HFFc6 (cell line): ENCODE results near the gene BBS12. TPM values are rescaled to one million over a fixed set of nuclear protein-coding genes. Genes with fewer than 3 reads are reported as not detected.

Experiments used
- DNase-seq: peaks from one replicate; pipeline ENCODE4 v3.0.0-alpha.2; 2018
- H3K27ac Mint-ChIP-seq: 2 replicates; pipeline ENCODE4 v1.8.0; 2020; ENCODE audit warnings: mild to moderate bottlenecking, mixed read lengths
- H3K27me3 Mint-ChIP-seq: 2 replicates; pipeline ENCODE4 v1.8.0; 2021; ENCODE audit warnings: mild to moderate bottlenecking, moderate library complexity, mixed read lengths; ENCODE audit not compliant: insufficient read depth
- H3K36me3 Mint-ChIP-seq: 2 replicates; pipeline ENCODE4 v1.8.0; 2021; ENCODE audit warnings: low read depth, mixed read lengths
- H3K4me1 Mint-ChIP-seq: 2 replicates; pipeline ENCODE4 v1.8.0; 2020; ENCODE audit warnings: low read depth, mixed read lengths
- H3K4me3 Mint-ChIP-seq: 2 replicates; pipeline ENCODE4 v1.8.0; 2020; ENCODE audit warnings: mild to moderate bottlenecking, moderate library complexity, mixed read lengths
- H3K9me3 Mint-ChIP-seq: 2 replicates; pipeline ENCODE4 v1.8.0; 2020; ENCODE audit warnings: mild to moderate bottlenecking, mixed read lengths
- total RNA-seq, 6 experiments: library from RNA; stranded (reverse); fragmentation: NEBNext Ultra II Directional; extraction: Animal tissue kit (Norgen Biotek cat#: 25700); gene quantifications; 2 replicates in 1 of 6; 3 replicates in 5 of 6; pipeline ENCODE4 v1.2.3, GENCODE V29; 2021
- TF ChIP-seq, protein P1 (sequence below): fragments of 200-600 bp; sonication (generic); IDR thresholded peaks from 2 replicates; pipeline ENCODE4 v1.5.0; 2021; ENCODE audit warnings: antibody characterized with exemption, mild to moderate bottlenecking

BBS12 gene
- total RNA-seq, 6 experiments from 2014 or later: 2.0 to 3.1 (median 2.4) TPM

GRCh38 chr4:122744229-122744628 lies 11.7 kb downstream of the BBS12 start:
- Mint-ChIP-seq H3K27ac (no peak overlapping the region), H3K4me1 (peaks cover 49% of the 10 kb centered on the region), H3K4me3 (no peak overlapping the region), H3K36me3 (peaks cover 13% of the 10 kb centered on the region), H3K9me3 (no peaks in the 10 kb centered on the region), H3K27me3 (no peaks in the 10 kb centered on the region)
- peak; percentile 63 for DNase-seq
- TF ChIP-seq, protein P1, sequence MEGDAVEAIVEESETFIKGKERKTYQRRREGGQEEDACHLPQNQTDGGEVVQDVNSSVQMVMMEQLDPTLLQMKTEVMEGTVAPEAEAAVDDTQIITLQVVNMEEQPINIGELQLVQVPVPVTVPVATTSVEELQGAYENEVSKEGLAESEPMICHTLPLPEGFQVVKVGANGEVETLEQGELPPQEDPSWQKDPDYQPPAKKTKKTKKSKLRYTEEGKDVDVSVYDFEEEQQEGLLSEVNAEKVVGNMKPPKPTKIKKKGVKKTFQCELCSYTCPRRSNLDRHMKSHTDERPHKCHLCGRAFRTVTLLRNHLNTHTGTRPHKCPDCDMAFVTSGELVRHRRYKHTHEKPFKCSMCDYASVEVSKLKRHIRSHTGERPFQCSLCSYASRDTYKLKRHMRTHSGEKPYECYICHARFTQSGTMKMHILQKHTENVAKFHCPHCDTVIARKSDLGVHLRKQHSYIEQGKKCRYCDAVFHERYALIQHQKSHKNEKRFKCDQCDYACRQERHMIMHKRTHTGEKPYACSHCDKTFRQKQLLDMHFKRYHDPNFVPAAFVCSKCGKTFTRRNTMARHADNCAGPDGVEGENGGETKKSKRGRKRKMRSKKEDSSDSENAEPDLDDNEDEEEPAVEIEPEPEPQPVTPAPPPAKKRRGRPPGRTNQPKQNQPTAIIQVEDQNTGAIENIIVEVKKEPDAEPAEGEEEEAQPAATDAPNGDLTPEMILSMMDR: no peak

GRCh38 chr4:122746485-122746965 lies 14.0 kb downstream of the BBS12 start:
- Mint-ChIP-seq H3K4me1 (peaks cover 43% of the 10 kb centered on the region), H3K27ac (peak overlapping the region; percentile 51), H3K36me3 (peaks cover 13% of the 10 kb centered on the region), H3K27me3 (no peaks in the 10 kb centered on the region), H3K9me3 (no peaks in the 10 kb centered on the region), H3K4me3 (no peak overlapping the region)
- TF ChIP-seq, protein P1: no peak
- no peak for DNase-seq

GRCh38 chr4:122747068-122747467 lies 14.6 kb downstream of the BBS12 start:
- no peak for DNase-seq
- H3K4me1 Mint-ChIP-seq: peaks cover 43% of the 10 kb centered on the region
- H3K9me3 Mint-ChIP-seq: no peaks in the 10 kb centered on the region
- H3K27ac Mint-ChIP-seq: no peak overlapping the region
- peaks cover 13% of the 10 kb centered on the region for H3K36me3 Mint-ChIP-seq
- H3K27me3 Mint-ChIP-seq: no peaks in the 10 kb centered on the region
- TF ChIP-seq, protein P1: no peak
- H3K4me3 Mint-ChIP-seq: no peak overlapping the region

DNA sequence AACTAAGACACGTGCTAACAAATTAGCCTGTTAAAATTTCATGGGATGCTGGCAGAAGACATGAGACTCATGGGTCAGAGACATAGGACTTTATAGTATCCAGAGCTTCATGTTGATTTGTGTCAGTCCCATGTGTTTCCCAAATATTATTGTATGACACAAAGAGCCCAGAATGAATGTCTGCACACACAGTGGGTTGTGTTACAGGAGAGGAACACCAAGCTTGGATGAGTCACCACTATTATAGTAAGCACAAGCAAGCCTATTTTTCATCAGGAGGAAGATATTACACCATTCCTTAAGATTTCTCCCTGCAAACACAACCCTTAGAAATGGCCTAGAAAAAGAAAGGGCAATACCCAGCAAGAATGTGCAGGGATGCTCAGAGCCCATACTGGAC lies 15.4 kb downstream of the BBS12 start:
- H3K27ac Mint-ChIP-seq: peak overlapping the region; percentile 34; the same call in 1 of the 2 replicates
- TF ChIP-seq, protein P1: no peak
- H3K4me3 Mint-ChIP-seq: no peak overlapping the region
- H3K27me3 Mint-ChIP-seq: no peaks in the 10 kb centered on the region
- no peaks in the 10 kb centered on the region for H3K9me3 Mint-ChIP-seq
- peaks cover 7% of the 10 kb centered on the region; the same call in 1 of the 2 replicates for H3K36me3 Mint-ChIP-seq
- DNase-seq: peak; percentile 63
- H3K4me1 Mint-ChIP-seq: peaks cover 43% of the 10 kb centered on the region

GRCh38 chr4:122749704-122750454 lies 17.4 kb downstream of the BBS12 start:
- no peak overlapping the region for H3K27ac Mint-ChIP-seq
- no peaks in the 10 kb centered on the region for H3K9me3 Mint-ChIP-seq
- H3K4me3 Mint-ChIP-seq: no peak overlapping the region
- peaks cover 7% of the 10 kb centered on the region; the same call in 1 of the 2 replicates for H3K36me3 Mint-ChIP-seq
- DNase-seq: no peak
- peaks cover 44% of the 10 kb centered on the region for H3K4me1 Mint-ChIP-seq
- TF ChIP-seq, protein P1: no peak
- no peaks in the 10 kb centered on the region; the same call in 1 of the 2 replicates for H3K27me3 Mint-ChIP-seq
